C4-2B (cell line): ENCODE measurements around the gene ZDBF2.

Experiments used
- H3K27ac ChIP-seq: fragments of 450-650 bp; 2 replicates; pipeline ENCODE4 v1.5.1; 2017
- ZFX ChIP-seq: fragments of 450-650 bp; IDR thresholded peaks from 2 replicates; pipeline ENCODE4 v1.6.1; 2017
- TF ChIP-seq, protein P1 (sequence below): fragments of 450-650 bp; conservative IDR thresholded peaks from 2 replicates; pipeline ENCODE4 v1.5.1; 2017; ENCODE audit warnings: mild to moderate bottlenecking

Gene ZDBF2

DNA sequence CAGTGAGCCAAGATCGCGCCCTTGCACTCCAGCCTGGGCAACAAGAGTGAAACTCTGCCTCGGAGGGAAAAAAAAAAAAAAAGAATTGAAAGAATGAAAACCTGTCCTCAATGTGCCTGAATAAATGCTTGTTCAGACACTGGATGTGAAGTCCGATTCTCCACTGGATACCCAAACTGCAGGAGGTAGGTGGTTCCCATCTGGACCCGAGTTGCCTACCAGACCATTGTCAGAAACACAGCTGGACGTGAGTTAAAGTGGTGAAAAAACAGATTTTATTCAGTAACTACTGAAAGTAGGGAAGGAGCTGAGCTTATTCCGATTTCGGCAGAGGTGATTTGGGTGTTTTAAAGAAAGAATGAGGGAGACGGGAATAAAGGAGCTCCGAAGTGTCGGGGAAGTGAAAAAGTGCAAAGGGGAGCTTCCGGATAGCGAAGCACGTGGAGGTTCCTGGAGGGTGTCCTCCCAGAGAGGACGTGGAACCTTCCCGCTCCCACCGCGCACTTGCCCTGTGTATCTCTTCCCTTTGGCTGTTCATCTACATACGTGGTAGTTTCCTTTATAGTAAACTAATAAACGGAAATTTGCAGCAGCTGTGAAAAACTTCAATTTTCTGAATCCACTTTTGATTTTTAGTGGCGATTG, 10.4 kb upstream of the ZDBF2 start:
- H3K27ac ChIP-seq = no peak overlapping the region
- TF ChIP-seq, protein P1, sequence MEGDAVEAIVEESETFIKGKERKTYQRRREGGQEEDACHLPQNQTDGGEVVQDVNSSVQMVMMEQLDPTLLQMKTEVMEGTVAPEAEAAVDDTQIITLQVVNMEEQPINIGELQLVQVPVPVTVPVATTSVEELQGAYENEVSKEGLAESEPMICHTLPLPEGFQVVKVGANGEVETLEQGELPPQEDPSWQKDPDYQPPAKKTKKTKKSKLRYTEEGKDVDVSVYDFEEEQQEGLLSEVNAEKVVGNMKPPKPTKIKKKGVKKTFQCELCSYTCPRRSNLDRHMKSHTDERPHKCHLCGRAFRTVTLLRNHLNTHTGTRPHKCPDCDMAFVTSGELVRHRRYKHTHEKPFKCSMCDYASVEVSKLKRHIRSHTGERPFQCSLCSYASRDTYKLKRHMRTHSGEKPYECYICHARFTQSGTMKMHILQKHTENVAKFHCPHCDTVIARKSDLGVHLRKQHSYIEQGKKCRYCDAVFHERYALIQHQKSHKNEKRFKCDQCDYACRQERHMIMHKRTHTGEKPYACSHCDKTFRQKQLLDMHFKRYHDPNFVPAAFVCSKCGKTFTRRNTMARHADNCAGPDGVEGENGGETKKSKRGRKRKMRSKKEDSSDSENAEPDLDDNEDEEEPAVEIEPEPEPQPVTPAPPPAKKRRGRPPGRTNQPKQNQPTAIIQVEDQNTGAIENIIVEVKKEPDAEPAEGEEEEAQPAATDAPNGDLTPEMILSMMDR = no peak
- TF ChIP-seq ZFX = no peak

DNA sequence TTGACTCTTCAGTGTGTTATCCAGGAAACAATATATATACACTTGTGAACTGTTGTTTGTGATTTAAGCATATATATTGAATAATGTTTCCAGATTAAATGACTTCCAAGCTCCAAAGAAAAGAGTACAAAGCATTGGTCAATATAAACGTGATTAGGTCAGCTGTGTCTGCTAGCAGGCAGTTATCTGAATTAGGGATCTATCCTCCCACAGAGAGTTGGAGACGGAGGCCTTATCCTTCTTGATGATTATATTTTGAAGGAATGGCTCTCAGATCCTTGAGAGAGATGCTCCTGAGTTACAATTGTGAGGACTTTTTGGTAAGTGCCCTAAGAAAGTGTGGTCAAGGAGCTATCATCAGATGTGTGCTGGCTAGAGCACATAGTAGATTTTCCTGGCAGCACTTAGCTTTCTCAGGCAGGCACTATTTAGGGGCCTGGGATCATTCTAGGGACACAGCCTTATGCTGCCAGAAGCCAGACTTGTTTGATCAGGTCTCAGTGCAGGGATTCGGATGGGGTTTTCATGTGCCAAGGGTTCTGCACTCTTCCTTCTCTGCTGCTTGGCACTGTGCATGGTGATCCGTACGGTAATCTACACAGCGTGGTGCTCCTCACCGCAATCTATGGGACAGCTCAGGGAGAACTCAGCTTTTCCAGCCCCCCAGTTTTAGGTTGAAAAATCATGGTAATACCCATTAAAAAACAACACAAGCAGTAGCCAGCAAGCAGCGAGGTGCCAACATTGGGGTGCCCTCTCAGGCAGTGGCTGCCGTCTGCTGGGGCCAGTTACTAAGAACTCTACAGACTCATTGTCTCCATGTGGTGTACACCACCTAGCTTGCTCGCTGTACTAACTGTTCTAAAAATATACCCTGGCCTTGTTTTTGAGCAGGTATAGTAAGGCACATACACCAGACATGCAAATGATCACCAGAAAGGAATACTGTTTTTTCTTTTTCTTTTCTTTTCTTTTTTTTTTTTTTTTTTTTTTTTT, 8.0 kb upstream of the ZDBF2 start:
- H3K27ac ChIP-seq = no peak overlapping the region
- TF ChIP-seq, protein P1 = no peak
- no peak for TF ChIP-seq ZFX

GRCh38 chr2:206267567-206267966, 6.9 kb upstream of the ZDBF2 start:
- no peak overlapping the region for H3K27ac ChIP-seq
- TF ChIP-seq, protein P1 = no peak
- TF ChIP-seq ZFX = no peak

GRCh38 chr2:206271065-206271464, 3.4 kb upstream of the ZDBF2 start:
- TF ChIP-seq ZFX = no peak
- TF ChIP-seq, protein P1 = no peak
- no peak overlapping the region for H3K27ac ChIP-seq

GRCh38 chr2:206273905-206274304, 558 bp upstream of the ZDBF2 start:
- H3K27ac ChIP-seq = peak overlapping the region; percentile 54
- TF ChIP-seq ZFX = no peak
- TF ChIP-seq, protein P1 = no peak

- no peak for TF ChIP-seq ZFX
- TF ChIP-seq, protein P1 = no peak
- peak overlapping the region; percentile 54 for H3K27ac ChIP-seq
Measured at GRCh38 chr2:206275312-206276055, 1.0 kb downstream of the ZDBF2 start.
